Raji (cell line): ENCODE measurements around the gene DRAXIN.

Experiments used
- POLR2A ChIP-seq: IDR thresholded peaks from 2 replicates; pipeline ENCODE4 v1.6.1; 2011; ENCODE audit warnings: low read depth, low read length, control low read depth; ENCODE audit not compliant: insufficient read depth

Gene DRAXIN

GRCh38 chr1:11676386-11677103 lies 15.0 kb upstream of the DRAXIN start:
- TF ChIP-seq POLR2A: no peak

GRCh38 chr1:11678442-11678841 lies 13.1 kb upstream of the DRAXIN start:
- no peak for TF ChIP-seq POLR2A

- no peak for TF ChIP-seq POLR2A
These were observed 11.0 kb upstream of the DRAXIN start for GRCh38 chr1:11680270-11681070.

- TF ChIP-seq POLR2A: peak; percentile 81
These were observed 10.3 kb upstream of the DRAXIN start, which contains the start of gene MAD2L2 for GRCh38 chr1:11681071-11681771. MAD2L2 (minus strand) TSS chr1:11681148; CDS start chr1:11680601, 547 bp downstream.

GRCh38 chr1:11682287-11682771 lies 9.2 kb upstream of the DRAXIN start:
- TF ChIP-seq POLR2A: no peak

GRCh38 chr1:11682799-11683198 lies 8.7 kb upstream of the DRAXIN start:
- no peak for TF ChIP-seq POLR2A

- no peak for TF ChIP-seq POLR2A
These were observed 7.4 kb upstream of the DRAXIN start for GRCh38 chr1:11684070-11684469.

GRCh38 chr1:11685210-11685752 lies 6.2 kb upstream of the DRAXIN start:
- TF ChIP-seq POLR2A: no peak

GRCh38 chr1:11688506-11688905 lies 3.0 kb upstream of the DRAXIN start:
- TF ChIP-seq POLR2A: no peak

GRCh38 chr1:11690397-11691301 lies 861 bp upstream of the DRAXIN start:
- TF ChIP-seq POLR2A: no peak

GRCh38 chr1:11691928-11692711 lies 610 bp downstream of the DRAXIN start:
- TF ChIP-seq POLR2A: no peak

GRCh38 chr1:11693024-11693590 lies 1.6 kb downstream of the DRAXIN start:
- TF ChIP-seq POLR2A: no peak

- no peak for TF ChIP-seq POLR2A
These were observed 2.4 kb downstream of the DRAXIN start for GRCh38 chr1:11693917-11694316.
